GM12873 (cell line): ENCODE results near the gene AMOTL1.

Experiments
- TF ChIP-seq, protein P1 (sequence below): IDR thresholded peaks from 2 replicates; pipeline ENCODE4 v1.5.1; 2012; ENCODE audit warnings: low read depth, mild to moderate bottlenecking, moderate library complexity, low read length, control low read depth; ENCODE audit not compliant: insufficient read depth; ENCODE audit errors: missing control alignments

Gene AMOTL1

DNA sequence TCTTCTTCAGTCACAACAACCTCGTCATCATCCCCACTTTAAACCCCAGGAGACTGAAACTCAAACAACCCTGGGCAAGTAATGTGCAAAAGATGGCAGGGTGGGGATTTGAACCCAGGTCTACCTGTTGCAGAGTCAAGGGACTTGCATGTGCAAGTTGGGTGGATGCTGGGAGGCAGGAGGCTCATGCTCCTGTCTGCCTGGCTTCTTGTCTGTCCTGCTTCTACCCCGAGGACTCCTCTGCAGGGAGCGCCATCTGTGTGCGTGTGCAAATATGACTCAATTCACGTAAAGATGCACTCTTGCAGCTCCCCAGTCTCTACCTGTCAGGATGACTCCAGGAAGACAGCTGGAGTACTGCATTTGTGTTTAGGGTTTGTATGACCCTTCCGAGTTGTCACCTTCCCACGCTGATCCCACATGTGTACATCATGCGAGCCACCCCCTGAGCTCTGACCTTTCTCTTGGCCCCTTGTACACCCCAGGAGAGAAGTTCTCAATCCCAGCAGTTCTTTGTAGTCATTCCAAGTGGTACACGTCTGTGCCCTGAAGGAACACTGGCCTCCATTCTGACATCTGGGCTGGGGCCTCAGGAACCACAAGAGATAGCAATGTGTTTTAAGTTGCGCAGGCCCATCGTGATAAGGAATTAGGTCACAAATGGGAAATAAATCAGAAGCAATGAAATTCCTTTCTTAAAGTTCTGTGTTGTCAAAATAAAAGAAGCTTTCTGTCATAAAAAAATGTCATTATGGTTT lies 109.5 kb downstream of the AMOTL1 start:
- TF ChIP-seq, protein P1, sequence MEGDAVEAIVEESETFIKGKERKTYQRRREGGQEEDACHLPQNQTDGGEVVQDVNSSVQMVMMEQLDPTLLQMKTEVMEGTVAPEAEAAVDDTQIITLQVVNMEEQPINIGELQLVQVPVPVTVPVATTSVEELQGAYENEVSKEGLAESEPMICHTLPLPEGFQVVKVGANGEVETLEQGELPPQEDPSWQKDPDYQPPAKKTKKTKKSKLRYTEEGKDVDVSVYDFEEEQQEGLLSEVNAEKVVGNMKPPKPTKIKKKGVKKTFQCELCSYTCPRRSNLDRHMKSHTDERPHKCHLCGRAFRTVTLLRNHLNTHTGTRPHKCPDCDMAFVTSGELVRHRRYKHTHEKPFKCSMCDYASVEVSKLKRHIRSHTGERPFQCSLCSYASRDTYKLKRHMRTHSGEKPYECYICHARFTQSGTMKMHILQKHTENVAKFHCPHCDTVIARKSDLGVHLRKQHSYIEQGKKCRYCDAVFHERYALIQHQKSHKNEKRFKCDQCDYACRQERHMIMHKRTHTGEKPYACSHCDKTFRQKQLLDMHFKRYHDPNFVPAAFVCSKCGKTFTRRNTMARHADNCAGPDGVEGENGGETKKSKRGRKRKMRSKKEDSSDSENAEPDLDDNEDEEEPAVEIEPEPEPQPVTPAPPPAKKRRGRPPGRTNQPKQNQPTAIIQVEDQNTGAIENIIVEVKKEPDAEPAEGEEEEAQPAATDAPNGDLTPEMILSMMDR, result no peak

DNA sequence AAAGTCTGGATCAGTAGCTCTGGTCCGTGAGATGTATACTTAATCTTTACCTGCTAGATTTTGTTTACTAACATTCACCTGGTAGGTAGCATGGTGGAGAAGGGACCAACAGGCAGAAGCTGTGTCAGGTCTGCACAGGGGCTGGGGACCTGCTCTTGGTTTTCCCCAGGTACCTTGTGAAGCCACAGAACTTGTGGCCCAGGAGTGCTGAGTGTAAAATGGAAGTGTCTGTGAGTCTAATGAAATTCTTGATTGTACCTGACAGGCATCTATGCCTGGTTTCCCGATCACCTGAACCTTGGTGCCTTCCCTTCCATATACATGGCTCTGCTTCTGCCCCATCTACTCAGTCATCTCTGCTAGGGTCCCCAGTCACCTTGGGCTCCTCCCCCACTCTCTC lies 110.8 kb downstream of the AMOTL1 start:
- TF ChIP-seq, protein P1, result no peak

DNA sequence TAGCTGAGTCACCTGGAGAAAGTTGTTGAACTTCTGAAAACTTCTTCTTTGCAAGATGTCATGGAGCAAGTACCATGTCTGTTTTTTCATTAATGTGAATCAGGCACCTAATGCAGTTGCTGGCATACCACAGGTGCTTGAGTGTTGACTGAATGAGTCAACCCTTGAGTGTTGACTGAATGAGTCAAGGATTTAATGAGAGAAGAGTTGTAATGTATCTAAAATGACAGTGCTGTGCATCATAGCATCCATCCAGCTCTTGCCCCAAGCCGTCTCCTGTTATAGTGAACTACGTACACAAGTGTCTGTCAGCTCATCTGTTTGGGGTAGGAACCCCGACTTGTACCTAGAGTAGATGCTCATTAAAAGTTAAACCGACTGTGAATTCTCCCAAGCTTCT lies 112.1 kb downstream of the AMOTL1 start:
- TF ChIP-seq, protein P1, result no peak

DNA sequence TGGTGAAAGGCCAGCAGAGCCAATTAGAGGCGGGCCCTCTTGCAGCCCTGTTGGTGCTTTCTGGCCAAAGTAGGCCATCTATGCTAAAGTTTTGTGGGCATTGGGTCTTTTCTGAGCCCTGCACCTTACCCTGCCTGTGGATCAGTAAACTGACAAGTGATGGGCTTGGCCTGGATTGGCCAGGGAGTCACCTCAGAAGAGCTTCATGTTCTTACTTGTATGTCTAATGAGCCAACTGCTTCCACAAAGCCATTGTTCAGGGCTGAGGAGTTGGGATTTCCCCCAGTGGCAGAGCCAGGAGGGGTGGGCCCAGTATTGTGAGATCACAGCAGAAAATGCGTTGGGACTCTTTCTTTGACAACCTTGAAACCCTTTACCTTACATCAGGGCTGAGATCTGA lies 114.8 kb downstream of the AMOTL1 start:
- TF ChIP-seq, protein P1, result no peak

DNA sequence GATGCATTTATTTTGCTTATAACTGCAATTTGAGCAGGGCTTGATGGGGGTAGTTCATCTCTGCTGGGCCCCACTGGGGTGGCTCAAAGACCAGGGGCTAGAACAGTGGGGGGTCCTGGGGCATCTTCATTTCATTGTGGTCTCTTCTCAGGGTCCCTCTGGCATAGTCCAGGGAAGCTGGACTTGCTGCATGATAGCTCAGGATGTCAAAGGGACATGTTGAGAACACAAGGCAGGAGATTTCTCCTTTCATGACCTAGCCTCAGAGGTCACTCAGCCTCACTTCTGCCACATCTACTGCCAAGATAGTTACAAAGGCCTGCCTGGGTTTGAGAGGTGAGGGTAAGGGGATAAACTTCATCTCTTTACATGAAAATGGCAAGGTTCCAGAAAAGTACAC lies 115.7 kb downstream of the AMOTL1 start:
- TF ChIP-seq, protein P1, result no peak

DNA sequence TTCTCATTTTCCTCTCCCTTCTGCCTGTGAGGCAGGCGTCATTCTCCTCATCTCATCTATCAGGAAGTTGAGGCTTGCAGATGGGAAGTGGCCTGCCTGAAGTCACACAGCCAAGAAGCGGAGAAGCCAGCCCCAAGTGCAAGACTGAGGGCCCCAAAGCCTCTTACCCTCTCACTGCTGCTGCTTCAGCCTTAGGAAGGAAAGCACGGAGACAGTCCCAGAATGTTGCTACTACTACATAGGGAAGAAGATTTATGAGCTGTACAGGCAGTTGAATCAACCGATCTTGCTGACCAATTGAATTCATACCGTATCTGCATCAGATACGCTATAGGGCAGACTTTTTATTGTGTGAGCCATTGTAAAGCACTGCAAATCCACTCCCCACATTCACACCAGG lies 116.2 kb downstream of the AMOTL1 start:
- TF ChIP-seq, protein P1, result no peak

DNA sequence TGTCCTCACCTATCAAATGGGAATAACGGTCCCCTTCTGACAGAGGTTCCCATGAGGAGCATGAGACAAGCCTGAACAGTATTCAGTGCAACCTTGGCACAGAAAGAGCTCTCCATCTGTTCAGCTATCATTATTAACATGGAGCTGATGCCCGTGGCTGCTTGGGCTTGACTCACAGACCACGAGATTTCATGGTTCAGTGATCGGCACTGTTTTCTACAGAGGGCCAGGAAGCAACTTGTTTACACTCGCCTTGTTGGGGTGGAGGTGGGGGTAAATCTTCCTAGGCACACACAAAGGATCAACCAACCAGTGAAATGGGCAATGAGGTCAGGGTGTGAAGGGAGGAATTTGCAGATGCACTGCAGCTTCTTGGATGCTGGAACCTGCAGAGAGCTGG lies 117.0 kb downstream of the AMOTL1 start:
- TF ChIP-seq, protein P1, result no peak
